ENCODE results near the gene CHDH.

GRCh38 chr3:53844262-53845102 is 1.7 kb downstream of the CHDH start:
- TF ChIP-seq POLR2A (IDR thresholded peaks at IDR 0.05; ENCODE audit: low read length) (no peak), CTCF (IDR thresholded peaks at IDR 0.05) (no peak), RAD21 (conservative IDR thresholded peaks at IDR 0.05 in 1 of 2, IDR thresholded peaks at IDR 0.05 in 1 of 2) (no peak), CBX2 (IDR thresholded peaks at IDR 0.05; ENCODE audit: borderline replicate concordance, low read depth) (no peak), JUN (IDR thresholded peaks at IDR 0.05) (no peak), CHD2 (IDR thresholded peaks at IDR 0.05; ENCODE audit: low read length, partially characterized antibody) (no peak), NR3C1 (IDR thresholded peaks at IDR 0.05) (no peak), MAFK (IDR thresholded peaks at IDR 0.05; ENCODE audit: partially characterized antibody) (no peak)

Data from A549 (cell line).